DOHH2 (cell line): Measurements from ENCODE around the gene MARK4.

ENCODE experiments used
- EZH2phosphoT487 ChIP-seq: fragments of 200-600 bp; sonication (generic); IDR thresholded peaks from 2 replicates; pipeline ENCODE4 v1.6.1; 2017; ENCODE audit warnings: borderline replicate concordance, mild to moderate bottlenecking, antibody characterized with exemption, low read length, moderate library complexity, mixed read lengths
- TF ChIP-seq, protein P1 (sequence below): fragments of 200-600 bp; sonication (generic); IDR thresholded peaks from one replicate; pipeline ENCODE4 v1.5.1; 2014; ENCODE audit warnings: antibody characterized with exemption, mild to moderate bottlenecking, low read depth, low read length; ENCODE audit not compliant: poor library complexity, severe bottlenecking

DNA sequence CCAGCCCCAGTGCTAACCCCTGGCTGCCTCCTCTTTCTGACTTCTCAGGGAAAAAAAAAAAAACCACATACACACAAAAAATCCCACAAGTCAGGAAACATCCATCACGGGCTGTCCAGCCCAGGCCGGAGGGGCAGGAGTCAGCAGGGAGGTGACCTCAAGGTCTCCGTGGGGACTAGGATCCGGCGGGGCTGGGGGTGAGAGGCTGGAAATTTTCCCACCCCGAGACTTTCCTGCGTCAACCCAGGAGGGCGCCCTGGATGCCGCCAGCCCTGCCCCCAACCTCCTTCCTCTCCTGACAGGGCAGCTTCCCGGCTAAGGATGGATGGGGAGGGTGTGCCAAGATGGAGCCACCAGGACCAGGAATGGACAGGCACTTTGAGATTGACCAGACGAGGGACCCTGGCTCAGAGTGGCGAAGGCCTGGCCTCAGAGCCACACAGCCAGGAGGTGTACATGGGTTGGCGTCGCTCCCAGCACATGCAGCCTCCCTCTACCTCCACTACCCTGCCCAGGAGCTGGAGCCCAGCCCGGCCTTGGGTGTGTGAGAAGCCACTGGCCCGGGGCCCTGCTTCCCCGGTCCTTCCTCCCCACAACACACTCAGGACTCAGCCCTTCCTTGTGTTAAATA is 39.2 kb upstream of the MARK4 start:
- TF ChIP-seq, protein P1, sequence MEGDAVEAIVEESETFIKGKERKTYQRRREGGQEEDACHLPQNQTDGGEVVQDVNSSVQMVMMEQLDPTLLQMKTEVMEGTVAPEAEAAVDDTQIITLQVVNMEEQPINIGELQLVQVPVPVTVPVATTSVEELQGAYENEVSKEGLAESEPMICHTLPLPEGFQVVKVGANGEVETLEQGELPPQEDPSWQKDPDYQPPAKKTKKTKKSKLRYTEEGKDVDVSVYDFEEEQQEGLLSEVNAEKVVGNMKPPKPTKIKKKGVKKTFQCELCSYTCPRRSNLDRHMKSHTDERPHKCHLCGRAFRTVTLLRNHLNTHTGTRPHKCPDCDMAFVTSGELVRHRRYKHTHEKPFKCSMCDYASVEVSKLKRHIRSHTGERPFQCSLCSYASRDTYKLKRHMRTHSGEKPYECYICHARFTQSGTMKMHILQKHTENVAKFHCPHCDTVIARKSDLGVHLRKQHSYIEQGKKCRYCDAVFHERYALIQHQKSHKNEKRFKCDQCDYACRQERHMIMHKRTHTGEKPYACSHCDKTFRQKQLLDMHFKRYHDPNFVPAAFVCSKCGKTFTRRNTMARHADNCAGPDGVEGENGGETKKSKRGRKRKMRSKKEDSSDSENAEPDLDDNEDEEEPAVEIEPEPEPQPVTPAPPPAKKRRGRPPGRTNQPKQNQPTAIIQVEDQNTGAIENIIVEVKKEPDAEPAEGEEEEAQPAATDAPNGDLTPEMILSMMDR, result no peak
- no peak for TF ChIP-seq EZH2phosphoT487
